Measurements from ENCODE around the gene JAK1.

The JAK1 gene

GRCh38 chr1:64959986-64960385 lies 6.4 kb downstream of the JAK1 start:
- peaks cover 28% of the 10 kb centered on the region for H3K4me1 ChIP-seq (ENCODE audit: insufficient read depth, low read length)
- no peak overlapping the region for H3K9ac ChIP-seq (ENCODE audit: low read depth, low read length)
- peaks cover 17% of the 10 kb centered on the region for H3K27me3 ChIP-seq (ENCODE audit: insufficient read depth, low read length)
- no peak overlapping the region for H3K27ac ChIP-seq (ENCODE audit: low read length)
- H3K4me3 ChIP-seq (ENCODE audit: low read length) = no peak overlapping the region
- no peaks in the 10 kb centered on the region for H3K36me3 ChIP-seq (ENCODE audit: insufficient read depth, low read depth, low read length)
- H3K9me3 ChIP-seq (ENCODE audit: insufficient read depth, low read depth, low read length) = no peaks in the 10 kb centered on the region

- no peaks in the 10 kb centered on the region for H3K36me3 ChIP-seq (ENCODE audit: insufficient read depth, low read depth, low read length)
- no peaks in the 10 kb centered on the region for H3K27me3 ChIP-seq (ENCODE audit: insufficient read depth, low read length)
- H3K27ac ChIP-seq (ENCODE audit: low read length) = no peak overlapping the region
- H3K4me1 ChIP-seq (ENCODE audit: insufficient read depth, low read length) = peaks cover 20% of the 10 kb centered on the region
- H3K9ac ChIP-seq (ENCODE audit: low read depth, low read length) = no peak overlapping the region
- H3K4me3 ChIP-seq (ENCODE audit: low read length) = no peak overlapping the region
- no peaks in the 10 kb centered on the region for H3K9me3 ChIP-seq (ENCODE audit: insufficient read depth, low read depth, low read length)
Measured at GRCh38 chr1:64956733-64957441, 9.5 kb downstream of the JAK1 start.

GRCh38 chr1:64956010-64956640 lies 10.2 kb downstream of the JAK1 start:
- H3K27me3 ChIP-seq (ENCODE audit: insufficient read depth, low read length) = no peaks in the 10 kb centered on the region
- no peaks in the 10 kb centered on the region for H3K36me3 ChIP-seq (ENCODE audit: insufficient read depth, low read depth, low read length)
- no peaks in the 10 kb centered on the region for H3K9me3 ChIP-seq (ENCODE audit: insufficient read depth, low read depth, low read length)
- no peak overlapping the region for H3K9ac ChIP-seq (ENCODE audit: low read depth, low read length)
- H3K4me3 ChIP-seq (ENCODE audit: low read length) = no peak overlapping the region
- H3K27ac ChIP-seq (ENCODE audit: low read length) = no peak overlapping the region
- peaks cover 20% of the 10 kb centered on the region for H3K4me1 ChIP-seq (ENCODE audit: insufficient read depth, low read length)

GRCh38 chr1:64955097-64956009 lies 11.0 kb downstream of the JAK1 start:
- Histone ChIP-seq H3K4me1 (ENCODE audit: insufficient read depth, low read length) (peaks cover 15% of the 10 kb centered on the region), H3K9ac (ENCODE audit: low read depth, low read length) (no peak overlapping the region), H3K27me3 (ENCODE audit: insufficient read depth, low read length) (no peaks in the 10 kb centered on the region), H3K36me3 (ENCODE audit: insufficient read depth, low read depth, low read length) (no peaks in the 10 kb centered on the region), H3K9me3 (ENCODE audit: insufficient read depth, low read depth, low read length) (no peaks in the 10 kb centered on the region), H3K4me3 (ENCODE audit: low read length) (no peak overlapping the region), H3K27ac (ENCODE audit: low read length) (no peak overlapping the region)

GRCh38 chr1:64953241-64953640 lies 13.1 kb downstream of the JAK1 start:
- no peak overlapping the region for H3K9ac ChIP-seq (ENCODE audit: low read depth, low read length)
- H3K36me3 ChIP-seq (ENCODE audit: insufficient read depth, low read depth, low read length) = no peaks in the 10 kb centered on the region
- H3K9me3 ChIP-seq (ENCODE audit: insufficient read depth, low read depth, low read length) = no peaks in the 10 kb centered on the region
- H3K27me3 ChIP-seq (ENCODE audit: insufficient read depth, low read length) = no peaks in the 10 kb centered on the region
- H3K4me1 ChIP-seq (ENCODE audit: insufficient read depth, low read length) = peaks cover 23% of the 10 kb centered on the region
- H3K4me3 ChIP-seq (ENCODE audit: low read length) = no peak overlapping the region
- no peak overlapping the region for H3K27ac ChIP-seq (ENCODE audit: low read length)

GRCh38 chr1:64950284-64950809 lies 16.0 kb downstream of the JAK1 start:
- H3K36me3 ChIP-seq (ENCODE audit: insufficient read depth, low read depth, low read length) = no peaks in the 10 kb centered on the region
- H3K4me1 ChIP-seq (ENCODE audit: insufficient read depth, low read length) = peaks cover 10% of the 10 kb centered on the region; the same call in 1 of the 2 replicates
- no peak overlapping the region for H3K4me3 ChIP-seq (ENCODE audit: low read length)
- H3K27ac ChIP-seq (ENCODE audit: low read length) = no peak overlapping the region
- no peaks in the 10 kb centered on the region for H3K9me3 ChIP-seq (ENCODE audit: insufficient read depth, low read depth, low read length)
- H3K27me3 ChIP-seq (ENCODE audit: insufficient read depth, low read length) = no peaks in the 10 kb centered on the region
- no peak overlapping the region for H3K9ac ChIP-seq (ENCODE audit: low read depth, low read length)

- Histone ChIP-seq H3K27me3 (ENCODE audit: insufficient read depth, low read length) (no peaks in the 10 kb centered on the region), H3K4me3 (ENCODE audit: low read length) (no peak overlapping the region), H3K27ac (ENCODE audit: low read length) (no peak overlapping the region), H3K4me1 (ENCODE audit: insufficient read depth, low read length) (peaks cover 10% of the 10 kb centered on the region; the same call in 1 of the 2 replicates), H3K36me3 (ENCODE audit: insufficient read depth, low read depth, low read length) (no peaks in the 10 kb centered on the region), H3K9ac (ENCODE audit: low read depth, low read length) (peak overlapping the region; percentile 11; the same call in 1 of the 2 replicates), H3K9me3 (ENCODE audit: insufficient read depth, low read depth, low read length) (no peaks in the 10 kb centered on the region)
Measured at GRCh38 chr1:64948905-64949833, 17.2 kb downstream of the JAK1 start.

GRCh38 chr1:64948216-64948615 lies 18.1 kb downstream of the JAK1 start:
- Histone ChIP-seq H3K36me3 (ENCODE audit: insufficient read depth, low read depth, low read length) (no peaks in the 10 kb centered on the region), H3K4me1 (ENCODE audit: insufficient read depth, low read length) (peaks cover 10% of the 10 kb centered on the region; the same call in 1 of the 2 replicates), H3K9ac (ENCODE audit: low read depth, low read length) (no peak overlapping the region), H3K4me3 (ENCODE audit: low read length) (no peak overlapping the region), H3K27ac (ENCODE audit: low read length) (no peak overlapping the region), H3K27me3 (ENCODE audit: insufficient read depth, low read length) (no peaks in the 10 kb centered on the region), H3K9me3 (ENCODE audit: insufficient read depth, low read depth, low read length) (no peaks in the 10 kb centered on the region)

- Histone ChIP-seq H3K36me3 (ENCODE audit: insufficient read depth, low read depth, low read length) (no peaks in the 10 kb centered on the region), H3K9me3 (ENCODE audit: insufficient read depth, low read depth, low read length) (no peaks in the 10 kb centered on the region), H3K27ac (ENCODE audit: low read length) (no peak overlapping the region), H3K4me3 (ENCODE audit: low read length) (no peak overlapping the region), H3K9ac (ENCODE audit: low read depth, low read length) (no peak overlapping the region), H3K4me1 (ENCODE audit: insufficient read depth, low read length) (peaks cover 10% of the 10 kb centered on the region; the same call in 1 of the 2 replicates), H3K27me3 (ENCODE audit: insufficient read depth, low read length) (no peaks in the 10 kb centered on the region)
Measured at GRCh38 chr1:64946916-64947315, 19.4 kb downstream of the JAK1 start.

- no peak overlapping the region for H3K9ac ChIP-seq (ENCODE audit: low read depth, low read length)
- H3K36me3 ChIP-seq (ENCODE audit: insufficient read depth, low read depth, low read length) = no peaks in the 10 kb centered on the region
- no peak overlapping the region for H3K27ac ChIP-seq (ENCODE audit: low read length)
- H3K27me3 ChIP-seq (ENCODE audit: insufficient read depth, low read length) = no peaks in the 10 kb centered on the region
- peaks cover 10% of the 10 kb centered on the region; the same call in 1 of the 2 replicates for H3K4me1 ChIP-seq (ENCODE audit: insufficient read depth, low read length)
- H3K4me3 ChIP-seq (ENCODE audit: low read length) = no peak overlapping the region
- H3K9me3 ChIP-seq (ENCODE audit: insufficient read depth, low read depth, low read length) = no peaks in the 10 kb centered on the region
Measured at GRCh38 chr1:64944913-64945312, 21.4 kb downstream of the JAK1 start.

GRCh38 chr1:64942675-64943074 lies 23.7 kb downstream of the JAK1 start:
- no peaks in the 10 kb centered on the region for H3K9me3 ChIP-seq (ENCODE audit: insufficient read depth, low read depth, low read length)
- H3K4me3 ChIP-seq (ENCODE audit: low read length) = no peak overlapping the region
- H3K4me1 ChIP-seq (ENCODE audit: insufficient read depth, low read length) = no peaks in the 10 kb centered on the region
- no peak overlapping the region for H3K27ac ChIP-seq (ENCODE audit: low read length)
- H3K27me3 ChIP-seq (ENCODE audit: insufficient read depth, low read length) = no peaks in the 10 kb centered on the region
- no peak overlapping the region for H3K9ac ChIP-seq (ENCODE audit: low read depth, low read length)
- H3K36me3 ChIP-seq (ENCODE audit: insufficient read depth, low read depth, low read length) = no peaks in the 10 kb centered on the region

Data from iPS-20b (cell line).